D721Med (cell line): ENCODE measurements around the gene TSG101.

Experiments
- DNase-seq: peaks from one replicate; pipeline ENCODE4 v3.0.0; 2011; ENCODE audit warnings: low spot score; ENCODE audit not compliant: insufficient read length
- FAIRE-seq: peaks from 2 replicates; lab custom pipeline; 2011; peaks lifted over from hg19 to GRCh38; lab: Jason Lieb, UNC
- TF ChIP-seq, protein P1 (sequence below): IDR thresholded peaks from 2 replicates; pipeline ENCODE4 v1.5.1; 2012; ENCODE audit warnings: mild to moderate bottlenecking, control low read depth; ENCODE audit not compliant: insufficient read depth; ENCODE audit errors: missing control alignments

TSG101 gene

DNA sequence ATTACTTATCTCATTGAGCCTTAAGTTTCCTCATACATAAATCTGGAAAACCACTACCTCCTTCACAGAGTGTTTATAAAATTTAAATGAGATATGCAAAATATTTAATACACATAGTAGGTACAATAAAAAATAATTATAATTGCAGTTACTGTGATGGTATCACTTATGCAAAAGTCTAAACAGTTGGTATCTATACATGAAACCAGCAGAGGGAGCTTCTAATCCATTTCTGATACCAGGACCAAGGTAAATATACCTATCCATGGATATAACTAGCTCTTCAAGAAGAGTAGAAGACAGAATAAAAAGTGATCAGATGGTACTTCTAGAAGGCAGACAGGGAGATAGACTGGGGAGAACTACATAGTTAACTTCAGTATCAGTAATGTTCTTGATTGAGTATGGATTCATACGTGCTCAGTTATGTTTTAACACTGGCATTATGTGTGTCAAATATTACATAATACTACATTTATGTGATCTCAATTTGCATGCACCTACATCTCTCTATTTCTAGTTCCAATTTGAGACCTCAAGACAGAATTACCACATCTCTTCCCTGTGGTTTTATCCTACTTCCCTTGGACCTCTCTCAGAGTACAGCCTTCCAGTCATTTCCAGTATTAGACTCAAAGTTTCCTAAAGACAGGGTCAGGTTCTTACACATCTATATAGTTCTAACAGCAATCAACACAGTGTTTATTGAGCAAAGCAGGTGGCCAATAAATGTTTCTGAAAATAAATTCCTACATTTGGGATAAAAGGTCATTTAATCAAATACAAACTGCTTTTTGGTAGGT is 13.7 kb upstream of the TSG101 start:
- TF ChIP-seq, protein P1, sequence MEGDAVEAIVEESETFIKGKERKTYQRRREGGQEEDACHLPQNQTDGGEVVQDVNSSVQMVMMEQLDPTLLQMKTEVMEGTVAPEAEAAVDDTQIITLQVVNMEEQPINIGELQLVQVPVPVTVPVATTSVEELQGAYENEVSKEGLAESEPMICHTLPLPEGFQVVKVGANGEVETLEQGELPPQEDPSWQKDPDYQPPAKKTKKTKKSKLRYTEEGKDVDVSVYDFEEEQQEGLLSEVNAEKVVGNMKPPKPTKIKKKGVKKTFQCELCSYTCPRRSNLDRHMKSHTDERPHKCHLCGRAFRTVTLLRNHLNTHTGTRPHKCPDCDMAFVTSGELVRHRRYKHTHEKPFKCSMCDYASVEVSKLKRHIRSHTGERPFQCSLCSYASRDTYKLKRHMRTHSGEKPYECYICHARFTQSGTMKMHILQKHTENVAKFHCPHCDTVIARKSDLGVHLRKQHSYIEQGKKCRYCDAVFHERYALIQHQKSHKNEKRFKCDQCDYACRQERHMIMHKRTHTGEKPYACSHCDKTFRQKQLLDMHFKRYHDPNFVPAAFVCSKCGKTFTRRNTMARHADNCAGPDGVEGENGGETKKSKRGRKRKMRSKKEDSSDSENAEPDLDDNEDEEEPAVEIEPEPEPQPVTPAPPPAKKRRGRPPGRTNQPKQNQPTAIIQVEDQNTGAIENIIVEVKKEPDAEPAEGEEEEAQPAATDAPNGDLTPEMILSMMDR: peak; percentile 50
- peak; percentile 64 for FAIRE-seq
- no peak for DNase-seq

DNA sequence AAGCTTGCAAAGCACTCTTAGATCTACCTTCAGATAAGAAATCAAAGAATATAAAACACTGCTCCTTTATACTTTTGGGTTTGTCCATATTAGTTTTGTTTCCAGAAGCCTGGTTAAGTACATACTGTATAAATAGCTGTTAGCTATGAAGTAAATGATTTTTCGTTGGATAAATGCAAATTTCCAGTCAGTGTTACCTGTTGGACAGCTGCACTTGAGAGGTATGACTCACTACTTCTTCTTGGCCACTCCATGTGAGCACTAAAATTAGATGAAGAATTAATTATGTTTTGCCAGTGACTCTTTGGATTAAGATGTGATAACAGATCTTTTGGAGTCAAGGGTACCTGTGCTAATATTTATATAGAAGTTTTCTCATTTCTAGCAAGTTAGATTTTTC is 9.5 kb upstream of the TSG101 start:
- no peak for FAIRE-seq
- TF ChIP-seq, protein P1: no peak
- DNase-seq: no peak

DNA sequence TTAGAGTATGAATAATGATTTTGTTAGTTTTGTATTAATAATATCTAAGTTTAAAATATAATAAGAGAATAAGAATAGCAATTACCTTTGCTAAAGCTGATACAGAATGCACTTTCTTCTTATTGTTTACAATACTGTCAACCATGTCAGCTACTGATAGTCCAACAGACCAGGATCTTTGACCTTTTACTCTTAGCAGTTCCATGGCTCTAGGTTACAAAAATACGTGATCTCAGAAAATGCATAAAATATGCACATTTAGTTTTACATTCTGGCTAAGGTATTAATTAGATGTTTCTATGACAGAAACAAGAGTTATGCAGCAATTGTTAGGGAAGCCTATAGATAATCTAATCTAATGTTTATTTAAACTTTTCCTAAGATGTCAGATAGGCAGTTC is 7.5 kb upstream of the TSG101 start:
- DNase-seq (no peak), FAIRE-seq (no peak)
- TF ChIP-seq, protein P1: no peak

DNA sequence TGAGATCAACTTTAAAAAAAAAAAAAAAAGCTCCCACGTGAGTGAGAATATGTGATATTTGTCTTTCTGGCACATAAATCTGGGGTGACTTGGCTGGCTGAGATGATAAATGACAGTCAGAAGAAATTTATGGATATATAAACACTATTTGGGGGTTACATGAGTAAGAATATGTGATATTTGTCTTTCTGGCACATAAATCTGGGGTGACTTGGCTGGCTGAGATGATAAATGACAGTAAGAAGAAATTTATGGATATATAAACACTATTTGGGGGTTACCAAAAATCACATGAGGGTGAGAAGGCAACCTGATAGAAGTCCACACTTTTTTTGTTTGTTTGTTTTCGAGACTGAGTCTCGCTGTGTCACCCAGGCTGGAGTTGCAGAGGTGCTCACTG is 6.6 kb upstream of the TSG101 start:
- DNase-seq (no peak), FAIRE-seq (no peak)
- TF ChIP-seq, protein P1: no peak

- FAIRE-seq (no peak), DNase-seq (no peak)
- TF ChIP-seq, protein P1: no peak
Observed at GRCh38 chr11:18527512-18527911, 770 bp upstream of the TSG101 start.

GRCh38 chr11:18526130-18526520 is 617 bp downstream of the TSG101 start:
- DNase-seq: no peak
- TF ChIP-seq, protein P1: no peak
- FAIRE-seq: no peak

- FAIRE-seq (no peak), DNase-seq (no peak)
Observed at GRCh38 chr11:18524248-18524647, 2.5 kb downstream of the TSG101 start.

More at GRCh38 chr11:18524248-18524647, 2.5 kb downstream of the TSG101 start:
- TF ChIP-seq, protein P1: no peak
